IMR-90 (cell line): Measurements from ENCODE around the gene TBC1D16. TPM values are rescaled to one million over a fixed set of nuclear protein-coding genes. Genes with fewer than 3 reads are reported as not detected.

ENCODE experiments used
- ATAC-seq: fragments of 200-7000 bp; cut with Tn5 transposase; 2 replicates; pipeline ENCODE4 v1.9.1; 2020; ENCODE audit warnings: low read depth, mild to moderate bottlenecking, moderate library complexity
- BruUV-seq: library from RNA; stranded (reverse); fragments of 400-500 nt; replicated peaks from 2 replicates; lab custom pipeline; 2021; lab: Mats Ljungman, UMichigan
- CTCF ChIA-PET: fragments of 300-600 bp; formaldehyde crosslinking; extraction: SDS; loops from one replicate; lab custom pipeline; 2021; ENCODE audit warnings: antibody characterized with exemption; lab: Yijun Ruan, JAX
- POLR2A ChIA-PET: fragments of 300-600 bp; sonication (Branson Sonifier 250); formaldehyde crosslinking; loops from one replicate; lab custom pipeline; 2022; ENCODE audit warnings: antibody characterized with exemption; ENCODE audit not compliant: unreplicated experiment; lab: Charles Lee
- DNase-seq: peaks from one replicate; pipeline ENCODE4 v3.0.0; 2013
- H2AFZ ChIP-seq: replicated peaks from 2 replicates; pipeline ENCODE3; 2013; ENCODE audit warnings: low read length, mild to moderate bottlenecking; ENCODE audit not compliant: poor library complexity
- H2AK5ac ChIP-seq: 2 replicates; pipeline ENCODE4 v1.6.1; 2013; ENCODE audit warnings: low read depth, low read length, inconsistent platforms
- H2AK9ac ChIP-seq: replicated peaks from 2 replicates; pipeline ENCODE3; 2013; ENCODE audit warnings: mild to moderate bottlenecking, low read depth, low read length, moderate library complexity; ENCODE audit not compliant: poor library complexity
- H2BK120ac ChIP-seq: 2 replicates; pipeline ENCODE4 v1.6.1; 2013; ENCODE audit warnings: low read depth, low read length, inconsistent platforms
- H2BK15ac ChIP-seq: 3 replicates; pipeline ENCODE4 v1.6.1; 2013; ENCODE audit warnings: low read depth, low read length, inconsistent platforms
- H2BK20ac ChIP-seq: 2 replicates; pipeline ENCODE4 v1.6.1; 2013; ENCODE audit warnings: low read depth, mild to moderate bottlenecking, inconsistent platforms, low read length, moderate library complexity
- H2BK5ac ChIP-seq: 2 replicates; pipeline ENCODE4 v1.6.1; 2013; ENCODE audit warnings: mild to moderate bottlenecking, low read depth, low read length, inconsistent platforms; ENCODE audit not compliant: poor library complexity, severe bottlenecking
- H3K14ac ChIP-seq: replicated peaks from 2 replicates; pipeline ENCODE4 v1.6.1; 2013; ENCODE audit warnings: low read depth, low read length, inconsistent platforms
- H3K18ac ChIP-seq: 2 replicates; pipeline ENCODE4 v1.6.1; 2013; ENCODE audit warnings: low read depth, low read length, control low read depth
- H3K23ac ChIP-seq: 2 replicates; pipeline ENCODE4 v1.6.1; 2013; ENCODE audit warnings: low read depth, low read length, inconsistent platforms
- H3K27ac ChIP-seq: 2 replicates; pipeline ENCODE4 v1.5.1; 2013; ENCODE audit warnings: mild to moderate bottlenecking, control low read depth, low read length; ENCODE audit not compliant: insufficient read depth
- H3K27me3 ChIP-seq: 2 replicates; pipeline ENCODE4 v1.6.1; 2013; ENCODE audit warnings: low read length; ENCODE audit not compliant: control insufficient read depth, insufficient read depth
- H3K36me3 ChIP-seq: 2 replicates; pipeline ENCODE4 v1.6.1; 2013; ENCODE audit warnings: low read length, mixed read lengths; ENCODE audit not compliant: control insufficient read depth, insufficient read depth
- H3K4ac ChIP-seq: 2 replicates; pipeline ENCODE4 v1.6.1; 2013; ENCODE audit warnings: low read depth, low read length, inconsistent platforms
- H3K4me1 ChIP-seq: 2 replicates; pipeline ENCODE4 v1.6.1; 2013; ENCODE audit warnings: low read length, mixed read lengths; ENCODE audit not compliant: control insufficient read depth, insufficient read depth
- H3K4me2 ChIP-seq: 2 replicates; pipeline ENCODE4 v1.6.1; 2013; ENCODE audit warnings: low read depth, mild to moderate bottlenecking, control low read depth, low read length, moderate library complexity
- H3K4me3 ChIP-seq: 2 replicates; pipeline ENCODE4 v1.5.1; 2013; ENCODE audit warnings: low read depth, mild to moderate bottlenecking, control low read depth, low read length, moderate library complexity; ENCODE audit not compliant: insufficient read depth
- H3K56ac ChIP-seq: 2 replicates; pipeline ENCODE4 v1.6.1; 2013; ENCODE audit warnings: low read length, inconsistent platforms; ENCODE audit not compliant: insufficient read depth; ENCODE audit errors: extremely low read depth
- H3K79me1 ChIP-seq, 2 experiments: 2 replicates each; pipeline ENCODE4 v1.6.1; 2013; ENCODE audit warnings: low read length in 2 of 2, inconsistent platforms in 1 of 2, low read depth in 1 of 2
- H3K9ac ChIP-seq: 2 replicates; pipeline ENCODE4 v1.6.1; 2013; ENCODE audit warnings: low read depth, low read length, control low read depth
- H3K9me1 ChIP-seq: 2 replicates; pipeline ENCODE4 v1.6.1; 2013; ENCODE audit warnings: low read length, inconsistent platforms; ENCODE audit not compliant: insufficient read depth
- H3K9me3 ChIP-seq: 2 replicates; pipeline ENCODE4 v1.6.1; 2013; ENCODE audit warnings: low read length; ENCODE audit not compliant: control insufficient read depth, insufficient read depth
- H4K20me1 ChIP-seq: 2 replicates; pipeline ENCODE4 v1.6.1; 2013; ENCODE audit warnings: low read length, inconsistent platforms; ENCODE audit not compliant: insufficient read depth
- H4K5ac ChIP-seq: 2 replicates; pipeline ENCODE4 v1.6.1; 2013; ENCODE audit warnings: mild to moderate bottlenecking, low read depth, low read length, control low read depth
- H4K8ac ChIP-seq, 2 experiments: 2 replicates each; pipeline ENCODE4 v1.6.1; 2013; ENCODE audit warnings: low read depth in 2 of 2, low read length in 2 of 2, control low read depth in 1 of 2, inconsistent platforms in 1 of 2
- H4K91ac ChIP-seq: 2 replicates; pipeline ENCODE4 v1.6.1; 2013; ENCODE audit warnings: low read depth, low read length, inconsistent platforms; ENCODE audit not compliant: insufficient read depth
- CEBPB ChIP-seq: IDR thresholded peaks from 2 replicates; pipeline ENCODE4 v1.6.1; 2012; ENCODE audit warnings: low read depth, low read length, improper control_type of control experiment
- CHD1 ChIP-seq: IDR thresholded peaks from 2 replicates; pipeline ENCODE4 v1.6.1; 2012; ENCODE audit warnings: low read depth, low read length, improper control_type of control experiment
- MAFK ChIP-seq: IDR thresholded peaks from 2 replicates; pipeline ENCODE4 v1.6.1; 2012; ENCODE audit warnings: low read depth, low read length, improper control_type of control experiment
- NFE2L2 ChIP-seq: fragments of 150-350 bp; IDR thresholded peaks from 2 replicates; pipeline ENCODE4 v1.6.1; 2016; ENCODE audit warnings: low read depth, mild to moderate bottlenecking, low read length
- POLR2A ChIP-seq: IDR thresholded peaks from 2 replicates; pipeline ENCODE4 v1.6.1; 2012; ENCODE audit warnings: mild to moderate bottlenecking, low read depth, low read length
- WGBS, 2 experiments: methylation state at CpG; one replicate each; pipeline versions ENCODE4 v1.1.5 to v1.1.7; 2013; ENCODE audit warnings: missing lambda C conversion rate in 2 of 2; ENCODE audit not compliant: insufficient read length in 1 of 2; ENCODE audit errors: extremely low coverage in 2 of 2; 5-methylcytosine and 5-hydroxymethylcytosine counted together
- dilution Hi-C: fragments of 300-500 bp; cut with HindIII; formaldehyde crosslinking; loops from one replicate; pipeline ENCODE4 v1.14.3; 2018; ENCODE audit warnings: low sequenced_read_pairs; ENCODE audit not compliant: unreplicated experiment
- in situ Hi-C: fragments of 300-500 bp; cut with MboI; formaldehyde crosslinking; loops from 3 replicates; pipeline ENCODE4 v1.14.3; 2019; ENCODE audit warnings: low sequenced_read_pairs, inconsistent platforms, mixed read lengths
- intact Hi-C: fragments of 100-400 bp; cut with micrococcal nuclease; formaldehyde crosslinking; loops from 2 replicates; pipeline ENCODE4 v1.10.0; 2022
- polyA plus RNA-seq, 3 experiments: library from polyadenylated mRNA; depleted of rRNA; stranded (reverse); fragments of >200 nt; gene quantifications; 2 replicates each; pipeline ENCODE4 v1.2.3, GENCODE V29; 2012; ENCODE audit warnings: low replicate concordance in 1 of 3
- total RNA-seq: library from RNA; depleted of rRNA; stranded (reverse); fragments of >200 nt; gene quantifications from 2 replicates; pipeline ENCODE4 v1.2.3, GENCODE V29; 2012

The TBC1D16 gene
- total and polyA plus RNA-seq, 2 of the 4 experiments (the other 2 are of a cell fraction): 10.1 to 16.7 TPM

- no peak overlapping the region for H3K4ac ChIP-seq
- ChIA-PET POLR2A (no interaction called here), CTCF (no interaction called here)
- ATAC-seq (no peak), DNase-seq (no peak)
- no peak overlapping the region for H3K9ac ChIP-seq
- no peak overlapping the region for H3K23ac ChIP-seq
- intact Hi-C loops (no loop called here), dilution Hi-C loops (no loop called here), in situ Hi-C loops (no loop called here)
- no peak for TF ChIP-seq MAFK
- no peak for TF ChIP-seq CHD1
- TF ChIP-seq POLR2A: no peak
- TF ChIP-seq NFE2L2: no peak
- no peak for TF ChIP-seq CEBPB
- H2BK120ac ChIP-seq: no peak overlapping the region
- H4K5ac ChIP-seq: no peak overlapping the region
- H2BK5ac ChIP-seq: no peak overlapping the region
- H2AK9ac ChIP-seq: no peak overlapping the region
- H3K27ac ChIP-seq: no peak overlapping the region
- peaks cover 33% of the 10 kb centered on the region for H3K36me3 ChIP-seq
- no peaks in the 10 kb centered on the region for H3K79me1 ChIP-seq
- H3K56ac ChIP-seq: no peak overlapping the region
- no peaks in the 10 kb centered on the region for H3K27me3 ChIP-seq
- H4K8ac ChIP-seq: no peak overlapping the region
- no peak overlapping the region for H3K14ac ChIP-seq
- no peaks in the 10 kb centered on the region for H3K9me1 ChIP-seq
- H3K18ac ChIP-seq: no peak overlapping the region
- H3K4me2 ChIP-seq: no peak overlapping the region
- no TSS peak for BruUV-seq
- peaks cover 6% of the 10 kb centered on the region; the same call in 1 of the 2 replicates for H3K4me1 ChIP-seq
- no peaks in the 10 kb centered on the region for H3K9me3 ChIP-seq
- WGBS, 2 experiments: 75% methylated on average over 10 of the region's 25 CpGs; no CpG with 5 or more reads in 1 of the 2 experiments
- no peak overlapping the region for H3K4me3 ChIP-seq
- no peak overlapping the region for H4K91ac ChIP-seq
- H2AFZ ChIP-seq: no peak overlapping the region
- 0 out of 2 replicates have a peak, but pooled peaks cover 5% of the 10 kb centered on the region for H4K20me1 ChIP-seq
- no peak overlapping the region for H2BK20ac ChIP-seq
- H2BK15ac ChIP-seq: no peak overlapping the region
- H2AK5ac ChIP-seq: no peak overlapping the region
Measured at GRCh38 chr17:79939755-79940458, 95.8 kb downstream of the TBC1D16 start.
